Suprapubic skin (tissue), 4 donors: ENCODE data around the gene PGPEP1.

Experiments
- POLR2A ChIP-seq, 2 donors: fragments of 450-650 bp; IDR thresholded peaks; one replicate each; pipeline ENCODE4 v1.6.1; 2017; ENCODE audit warnings: antibody characterized with exemption in 2 of 2, mild to moderate bottlenecking in 2 of 2, moderate library complexity in 2 of 2
- POLR2AphosphoS5 ChIP-seq, 3 donors: sonication (generic); formaldehyde crosslinking; IDR thresholded peaks; one replicate each; pipeline ENCODE4 v1.6.1; 2017; ENCODE audit warnings: antibody characterized with exemption in 3 of 3
- TF ChIP-seq, protein P1 (sequence below), 2 donors: fragments of 200-600 bp in 1 of 2; fragments of 450-650 bp in 1 of 2; sonication (generic) in 1 of 2; IDR thresholded peaks; one replicate each; pipeline ENCODE4 v1.5.1; 2016 to 2019; ENCODE audit warnings: antibody characterized with exemption in 2 of 2, mild to moderate bottlenecking in 1 of 2, moderate library complexity in 1 of 2

DNA sequence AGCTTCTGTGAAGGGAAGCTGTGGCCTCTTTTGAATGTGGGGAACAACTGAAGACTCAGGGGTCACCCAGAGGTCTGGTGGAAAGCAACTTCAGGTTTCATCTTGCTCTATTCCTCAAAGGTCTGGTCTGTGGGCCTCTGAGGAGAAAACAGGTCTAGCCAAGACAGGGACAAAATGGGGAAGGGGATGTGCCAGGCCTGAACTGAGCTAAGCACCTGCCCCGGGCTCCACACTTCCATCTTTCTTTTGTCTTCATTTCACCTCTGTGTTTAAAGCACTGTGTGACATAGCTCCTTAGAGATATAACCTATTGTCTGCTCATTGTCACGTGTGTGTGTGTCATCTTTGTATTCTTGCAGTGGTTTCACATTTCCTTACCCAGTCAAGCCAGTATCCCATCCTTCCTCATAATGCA lies 25.6 kb downstream of the PGPEP1 start:
- TF ChIP-seq, protein P1, sequence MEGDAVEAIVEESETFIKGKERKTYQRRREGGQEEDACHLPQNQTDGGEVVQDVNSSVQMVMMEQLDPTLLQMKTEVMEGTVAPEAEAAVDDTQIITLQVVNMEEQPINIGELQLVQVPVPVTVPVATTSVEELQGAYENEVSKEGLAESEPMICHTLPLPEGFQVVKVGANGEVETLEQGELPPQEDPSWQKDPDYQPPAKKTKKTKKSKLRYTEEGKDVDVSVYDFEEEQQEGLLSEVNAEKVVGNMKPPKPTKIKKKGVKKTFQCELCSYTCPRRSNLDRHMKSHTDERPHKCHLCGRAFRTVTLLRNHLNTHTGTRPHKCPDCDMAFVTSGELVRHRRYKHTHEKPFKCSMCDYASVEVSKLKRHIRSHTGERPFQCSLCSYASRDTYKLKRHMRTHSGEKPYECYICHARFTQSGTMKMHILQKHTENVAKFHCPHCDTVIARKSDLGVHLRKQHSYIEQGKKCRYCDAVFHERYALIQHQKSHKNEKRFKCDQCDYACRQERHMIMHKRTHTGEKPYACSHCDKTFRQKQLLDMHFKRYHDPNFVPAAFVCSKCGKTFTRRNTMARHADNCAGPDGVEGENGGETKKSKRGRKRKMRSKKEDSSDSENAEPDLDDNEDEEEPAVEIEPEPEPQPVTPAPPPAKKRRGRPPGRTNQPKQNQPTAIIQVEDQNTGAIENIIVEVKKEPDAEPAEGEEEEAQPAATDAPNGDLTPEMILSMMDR (IDR thresholded peaks at IDR 0.05): no peak
- no peak for TF ChIP-seq POLR2AphosphoS5 (IDR thresholded peaks at IDR 0.05)
- no peak for TF ChIP-seq POLR2A (IDR thresholded peaks at IDR 0.05)
